ENCODE measurements around the gene CELSR1.

- TF ChIP-seq, protein P1, sequence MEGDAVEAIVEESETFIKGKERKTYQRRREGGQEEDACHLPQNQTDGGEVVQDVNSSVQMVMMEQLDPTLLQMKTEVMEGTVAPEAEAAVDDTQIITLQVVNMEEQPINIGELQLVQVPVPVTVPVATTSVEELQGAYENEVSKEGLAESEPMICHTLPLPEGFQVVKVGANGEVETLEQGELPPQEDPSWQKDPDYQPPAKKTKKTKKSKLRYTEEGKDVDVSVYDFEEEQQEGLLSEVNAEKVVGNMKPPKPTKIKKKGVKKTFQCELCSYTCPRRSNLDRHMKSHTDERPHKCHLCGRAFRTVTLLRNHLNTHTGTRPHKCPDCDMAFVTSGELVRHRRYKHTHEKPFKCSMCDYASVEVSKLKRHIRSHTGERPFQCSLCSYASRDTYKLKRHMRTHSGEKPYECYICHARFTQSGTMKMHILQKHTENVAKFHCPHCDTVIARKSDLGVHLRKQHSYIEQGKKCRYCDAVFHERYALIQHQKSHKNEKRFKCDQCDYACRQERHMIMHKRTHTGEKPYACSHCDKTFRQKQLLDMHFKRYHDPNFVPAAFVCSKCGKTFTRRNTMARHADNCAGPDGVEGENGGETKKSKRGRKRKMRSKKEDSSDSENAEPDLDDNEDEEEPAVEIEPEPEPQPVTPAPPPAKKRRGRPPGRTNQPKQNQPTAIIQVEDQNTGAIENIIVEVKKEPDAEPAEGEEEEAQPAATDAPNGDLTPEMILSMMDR (IDR thresholded peaks at IDR 0.05; ENCODE audit: low read depth, low read length), result no peak
- TF ChIP-seq EZH2phosphoT487 (IDR thresholded peaks at IDR 0.05; ENCODE audit: low read depth), result no peak
Measured at GRCh38 chr22:46545086-46545792, 7.8 kb upstream of the CELSR1 start.

Data from OCI-LY3 (cell line).